Stimulated activated CD4-positive, alpha-beta T cell treated with anti-CD3 and anti-CD28 coated beads, Interleukin-4, amount 100 ng/mL, for 48 hours (primary cell): Measurements from ENCODE around the gene ERBB3.
"Not testable (repeated sequence)": the region's sequence is repeated elsewhere in the genome, so short reads cannot be mapped to it uniquely, and the experiment has no call there.

Experiments
- DNase-seq, 2 donors: peaks; one replicate each; pipeline ENCODE4 v3.0.0-alpha.2; 2020; ENCODE audit warnings: low read depth in 2 of 2

The ERBB3 gene

GRCh38 chr12:56110571-56110970 lies 30.6 kb downstream of the ERBB3 start:
- DNase-seq, result no peak

- DNase-seq, result no peak
Observed at GRCh38 chr12:56114084-56114483, 34.1 kb downstream of the ERBB3 start.

GRCh38 chr12:56115329-56115728 lies 35.4 kb downstream of the ERBB3 start:
- DNase-seq, result no peak

- DNase-seq, result peak; percentile 88 to 91
Observed at GRCh38 chr12:56116267-56117081, 36.5 kb downstream of the ERBB3 start, which contains the start of gene RPL41. Gene RPL41 (plus strand): TSS chr12:56116633.

GRCh38 chr12:56117082-56117706 lies 37.2 kb downstream of the ERBB3 start:
- DNase-seq, result not testable (repeated sequence)

- DNase-seq, result peak; percentile 95 to 98
Observed at GRCh38 chr12:56117778-56118687, 38.1 kb downstream of the ERBB3 start, which contains the start of gene ZC3H10. Gene ZC3H10 (plus strand): TSS chr12:56118266. CDS start chr12:56120563, 2,297 bp downstream.

GRCh38 chr12:56118688-56119357 lies 38.9 kb downstream of the ERBB3 start:
- DNase-seq, result no peak

GRCh38 chr12:56119361-56119796 lies 39.4 kb downstream of the ERBB3 start:
- DNase-seq, result peak; percentile 42 to 52

GRCh38 chr12:56120158-56120846 lies 40.3 kb downstream of the ERBB3 start:
- no peak for DNase-seq

GRCh38 chr12:56121204-56121870 lies 41.4 kb downstream of the ERBB3 start:
- DNase-seq, result no peak

- no peak for DNase-seq
Observed at GRCh38 chr12:56122637-56123036, 42.7 kb downstream of the ERBB3 start.

- DNase-seq, result no peak
Observed at GRCh38 chr12:56124133-56124532, 44.2 kb downstream of the ERBB3 start.

- no peak for DNase-seq
Observed at GRCh38 chr12:56126732-56127239, 46.8 kb downstream of the ERBB3 start.

GRCh38 chr12:56127485-56127887 lies 47.5 kb downstream of the ERBB3 start:
- DNase-seq, result no peak

- DNase-seq, result peak; percentile 89 to 96
Observed at GRCh38 chr12:56127888-56128669, 48.1 kb downstream of the ERBB3 start, which contains the start of gene ESYT1. Gene ESYT1 (plus strand): TSS chr12:56128267. CDS start chr12:56128320, 53 bp downstream.

GRCh38 chr12:56128670-56129205 lies 48.8 kb downstream of the ERBB3 start:
- no peak for DNase-seq

GRCh38 chr12:56129206-56129941 lies 49.4 kb downstream of the ERBB3 start:
- DNase-seq, result peak; percentile 34 to 55

GRCh38 chr12:56129942-56130495 lies 50.1 kb downstream of the ERBB3 start:
- no peak for DNase-seq
